Endothelial cell (in vitro differentiated cells): ENCODE results near the gene CAMK1. TPM values are rescaled to one million over a fixed set of nuclear protein-coding genes. Genes with fewer than 3 reads are reported as not detected.

Source experiments
- DNase-seq: peaks from one replicate; pipeline ENCODE4 v3.0.0; 2021; ENCODE audit warnings: low spot score
- H3K27ac Mint-ChIP-seq: one replicate; pipeline ENCODE4 v1.8.0; 2021; ENCODE audit warnings: mixed read lengths, inconsistent platforms; ENCODE audit not compliant: unreplicated experiment
- H3K27me3 Mint-ChIP-seq: one replicate; pipeline ENCODE4 v1.8.0; 2021; ENCODE audit warnings: mild to moderate bottlenecking, moderate library complexity, mixed read lengths, inconsistent platforms; ENCODE audit not compliant: unreplicated experiment
- H3K36me3 Mint-ChIP-seq: one replicate; pipeline ENCODE4 v1.8.0; 2021; ENCODE audit warnings: mild to moderate bottlenecking, low read depth, mixed read lengths, inconsistent platforms; ENCODE audit not compliant: unreplicated experiment
- H3K4me1 Mint-ChIP-seq: one replicate; pipeline ENCODE4 v1.8.0; 2021; ENCODE audit warnings: mild to moderate bottlenecking, mixed read lengths, inconsistent platforms; ENCODE audit not compliant: unreplicated experiment
- H3K4me3 Mint-ChIP-seq: one replicate; pipeline ENCODE4 v1.8.0; 2021; ENCODE audit warnings: mild to moderate bottlenecking, mixed read lengths, inconsistent platforms; ENCODE audit not compliant: unreplicated experiment
- H3K9me3 Mint-ChIP-seq: one replicate; pipeline ENCODE4 v1.8.0; 2021; ENCODE audit warnings: mixed read lengths, inconsistent platforms; ENCODE audit not compliant: unreplicated experiment
- CTCF ChIP-seq: fragments of 200-600 bp; sonication (generic); IDR thresholded peaks from one replicate; pipeline ENCODE4 v1.5.0; 2021; ENCODE audit warnings: antibody characterized with exemption; ENCODE audit not compliant: unreplicated experiment
- total RNA-seq: library from RNA; stranded (reverse); fragmentation: NEBNext Ultra II Directional; extraction: Animal tissue kit (Norgen Biotek cat#: 25700); gene quantifications from one replicate; pipeline ENCODE4 v1.2.1, GENCODE V29; 2021; ENCODE audit not compliant: unreplicated experiment

The CAMK1 gene
- total RNA-seq, 1 donor from 2014 or later, result 6.0 TPM

GRCh38 chr3:9787714-9788113 is 18.0 kb upstream of the CAMK1 start:
- Mint-ChIP-seq H3K36me3 (peaks cover 14% of the 10 kb centered on the region), H3K27ac (no peak overlapping the region), H3K9me3 (no peaks in the 10 kb centered on the region), H3K4me3 (peak overlapping the region; percentile 21), H3K27me3 (peaks cover 5% of the 10 kb centered on the region), H3K4me1 (peaks cover 7% of the 10 kb centered on the region)
- DNase-seq, result no peak
- no peak for TF ChIP-seq CTCF

- DNase-seq, result no peak
- Mint-ChIP-seq H3K9me3 (no peaks in the 10 kb centered on the region), H3K4me3 (no peak overlapping the region), H3K4me1 (peaks cover 7% of the 10 kb centered on the region), H3K36me3 (peaks cover 17% of the 10 kb centered on the region), H3K27me3 (peaks cover 4% of the 10 kb centered on the region), H3K27ac (no peak overlapping the region)
- TF ChIP-seq CTCF, result peak; percentile 59
These were observed 17.3 kb upstream of the CAMK1 start for GRCh38 chr3:9786825-9787669.

GRCh38 chr3:9786209-9786739 is 16.5 kb upstream of the CAMK1 start:
- Mint-ChIP-seq H3K9me3 (no peaks in the 10 kb centered on the region), H3K27ac (no peak overlapping the region), H3K36me3 (peaks cover 18% of the 10 kb centered on the region), H3K4me3 (no peak overlapping the region), H3K27me3 (no peaks in the 10 kb centered on the region), H3K4me1 (peaks cover 2% of the 10 kb centered on the region)
- TF ChIP-seq CTCF, result no peak
- no peak for DNase-seq

- no peaks in the 10 kb centered on the region for H3K9me3 Mint-ChIP-seq
- H3K4me3 Mint-ChIP-seq, result no peak overlapping the region
- no peaks in the 10 kb centered on the region for H3K27me3 Mint-ChIP-seq
- H3K27ac Mint-ChIP-seq, result no peak overlapping the region
- DNase-seq, result no peak
- peaks cover 18% of the 10 kb centered on the region for H3K36me3 Mint-ChIP-seq
- H3K4me1 Mint-ChIP-seq, result peaks cover 2% of the 10 kb centered on the region
- TF ChIP-seq CTCF, result no peak
These were observed 15.9 kb upstream of the CAMK1 start for GRCh38 chr3:9785602-9786001.

- no peak for DNase-seq
These were observed 15.2 kb upstream of the CAMK1 start for GRCh38 chr3:9784965-9785364.

More at GRCh38 chr3:9784965-9785364, 15.2 kb upstream of the CAMK1 start:
- Mint-ChIP-seq H3K36me3 (peaks cover 18% of the 10 kb centered on the region), H3K9me3 (no peaks in the 10 kb centered on the region), H3K4me1 (peaks cover 7% of the 10 kb centered on the region), H3K4me3 (no peak overlapping the region), H3K27me3 (no peaks in the 10 kb centered on the region), H3K27ac (no peak overlapping the region)
- TF ChIP-seq CTCF, result no peak
